CD4-positive, alpha-beta memory T cell (primary cell): Measurements from ENCODE around the gene LRRC8D. TPM values are rescaled to one million over a fixed set of nuclear protein-coding genes. Genes with fewer than 3 reads are reported as not detected.
"Not testable (repeated sequence)": the region's sequence is repeated elsewhere in the genome, so short reads cannot be mapped to it uniquely, and the experiment has no call there.

Experiments used
- CTCF ChIA-PET: fragments of 350-600 bp; sonication (Branson Sonifier 250); formaldehyde crosslinking; loops from one replicate; lab custom pipeline; 2021; ENCODE audit warnings: inconsistent platforms; ENCODE audit not compliant: partially characterized antibody; lab: Charles Lee
- POLR2A ChIA-PET: fragments of 350-600 bp; sonication (Branson Sonifier 250); formaldehyde crosslinking; loops from one replicate; lab custom pipeline; 2021; ENCODE audit not compliant: partially characterized antibody; lab: Charles Lee
- DNase-seq, 5 donors: peaks; one replicate each; pipeline versions ENCODE4 v3.0.0 to v3.0.0-alpha.2; 2020 to 2022; ENCODE audit warnings: mixed read lengths in 1 of 5
- H3K27ac ChIP-seq: one replicate; pipeline ENCODE4 v1.7.0; 2013; ENCODE audit warnings: low read depth, low read length
- H3K27me3 ChIP-seq: 2 replicates; pipeline ENCODE4 v1.7.0; 2013; ENCODE audit warnings: mild to moderate bottlenecking, low read length, moderate library complexity; ENCODE audit not compliant: insufficient read depth
- H3K36me3 ChIP-seq: 2 replicates; pipeline ENCODE4 v1.7.0; 2013; ENCODE audit warnings: mild to moderate bottlenecking, low read length, moderate library complexity; ENCODE audit not compliant: insufficient read depth
- H3K4me1 ChIP-seq: 2 replicates; pipeline ENCODE4 v1.7.0; 2013; ENCODE audit warnings: mild to moderate bottlenecking, low read length, moderate library complexity; ENCODE audit not compliant: insufficient read depth
- H3K4me3 ChIP-seq, 2 donors: one replicate each; pipeline ENCODE4 v1.7.0; 2013; ENCODE audit warnings: low read length in 2 of 2, mild to moderate bottlenecking in 1 of 2
- H3K9me3 ChIP-seq, 2 donors: one replicate each; pipeline ENCODE4 v1.7.0; 2013; ENCODE audit warnings: low read length in 2 of 2, control low read depth in 1 of 2; ENCODE audit not compliant: control insufficient read depth in 1 of 2
- H3K27ac Mint-ChIP-seq, 7 donors: one replicate each; pipeline ENCODE4 v1.8.0; 2020 to 2021; ENCODE audit warnings: mixed read lengths in 7 of 7, mild to moderate bottlenecking in 6 of 7, inconsistent platforms in 3 of 7, moderate library complexity in 3 of 7
- H3K27me3 Mint-ChIP-seq, 2 donors: one replicate each; pipeline ENCODE4 v1.8.0; 2020 to 2021; ENCODE audit warnings: mixed read lengths in 2 of 2
- H3K36me3 Mint-ChIP-seq, 2 donors: one replicate each; pipeline ENCODE4 v1.8.0; 2020 to 2021; ENCODE audit warnings: mixed read lengths in 2 of 2, inconsistent platforms in 1 of 2, mild to moderate bottlenecking in 1 of 2
- H3K4me1 Mint-ChIP-seq, 4 donors: one replicate each; pipeline ENCODE4 v1.8.0; 2020 to 2021; ENCODE audit warnings: mixed read lengths in 4 of 4, mild to moderate bottlenecking in 1 of 4
- H3K4me3 Mint-ChIP-seq, 8 donors: one replicate each; pipeline ENCODE4 v1.8.0; 2020 to 2021; ENCODE audit warnings: mixed read lengths in 8 of 8, mild to moderate bottlenecking in 7 of 8, moderate library complexity in 6 of 8, inconsistent platforms in 3 of 8
- H3K9me3 Mint-ChIP-seq, 8 donors: one replicate each; pipeline ENCODE4 v1.8.0; 2020 to 2021; ENCODE audit warnings: mixed read lengths in 8 of 8, mild to moderate bottlenecking in 5 of 8, inconsistent platforms in 3 of 8, moderate library complexity in 1 of 8
- intact Hi-C: fragments of 100-400 bp; cut with micrococcal nuclease; formaldehyde crosslinking; loops from one replicate; pipeline ENCODE4 v1.15.1; 2023
- polyA plus RNA-seq, 2 donors: library from polyadenylated mRNA; unstranded; fragments of 300-500 nt; fragmentation: Illumina TruSeq; gene quantifications; one replicate each; pipeline ENCODE4 v1.2.3, GENCODE V29; 2021
- total RNA-seq, 2 experiments: library from RNA; stranded (reverse); gene quantifications; one replicate each; pipeline ENCODE4 v1.2.3, GENCODE V29; 2021

The LRRC8D gene
- total and polyA plus RNA-seq, 4 experiments from 2014 or later, result 56.8 to 72.7 (median 66.6) TPM

GRCh38 chr1:89781494-89782126, 39.2 kb upstream of the LRRC8D start:
- CTCF ChIA-PET, result interaction anchor here (0.7 to 3.2 kb wide), 10 partner anchors 13 to 298 kb away, joined by 3 to 21 read pairs (median 4); no protein-coding TSS in a partner anchor
- peak; percentile 39 to 79 (median 53) for DNase-seq
- Histone ChIP-seq H3K4me1 (peaks cover 18% of the 10 kb centered on the region), H3K4me3 (no peak overlapping the region), H3K9me3 (no peaks in the 10 kb centered on the region), H3K27ac (no peak overlapping the region), H3K36me3 (no peaks in the 10 kb centered on the region), H3K27me3 (no peaks in the 10 kb centered on the region)
- Mint-ChIP-seq H3K4me3 (peak overlapping the region in 7 of 8 donors; percentile 15 to 71 (median 51)), H3K4me1 (peaks cover 17 to 22% (median 19%) of the 10 kb centered on the region in 4 donors), H3K36me3 (no peaks in the 10 kb centered on the region), H3K9me3 (peaks cover 0 to 2% (median 0%) of the 10 kb centered on the region in 8 donors), H3K27ac (peak overlapping the region in 5 of 7 donors; percentile 43 to 87 (median 76)), H3K27me3 (no peaks in the 10 kb centered on the region)
- intact Hi-C loops, result loop anchor here (2.0 kb wide), 1 partner anchor 23 kb away; no protein-coding TSS in a partner anchor
- POLR2A ChIA-PET, result interaction anchor here (0.9 to 1.2 kb wide), 2 partner anchors 14 to 18 kb away, joined by 4 read pairs; no protein-coding TSS in a partner anchor

- Mint-ChIP-seq H3K27ac (no peak overlapping the region), H3K36me3 (no peaks in the 10 kb centered on the region), H3K9me3 (no peaks in the 10 kb centered on the region), H3K4me1 (peaks cover 6 to 9% (median 8%) of the 10 kb centered on the region in 4 donors), H3K4me3 (no peak overlapping the region), H3K27me3 (peaks cover 0 to 1% of the 10 kb centered on the region in 2 donors)
- no peaks in the 10 kb centered on the region for H3K9me3 ChIP-seq
- no peaks in the 10 kb centered on the region for H3K36me3 ChIP-seq
- no peak for DNase-seq
- intact Hi-C loops, result no loop called here
- H3K4me1 ChIP-seq, result peaks cover 8% of the 10 kb centered on the region
- ChIA-PET CTCF (no interaction called here), POLR2A (no interaction called here)
- H3K4me3 ChIP-seq, result no peak overlapping the region
- no peak overlapping the region for H3K27ac ChIP-seq
- no peaks in the 10 kb centered on the region for H3K27me3 ChIP-seq
Measured at GRCh38 chr1:89786628-89787214, 34.1 kb upstream of the LRRC8D start.

- no peaks in the 10 kb centered on the region for H3K4me1 ChIP-seq
- H3K4me3 ChIP-seq, result no peak overlapping the region
- H3K27me3 Mint-ChIP-seq, result peaks cover 0 to 1% of the 10 kb centered on the region in 2 donors
- ChIA-PET POLR2A (no interaction called here), CTCF (interaction anchor here (0.9 to 1.5 kb wide), 3 partner anchors 11 to 271 kb away, joined by 3 read pairs; no protein-coding TSS in a partner anchor)
- no peaks in the 10 kb centered on the region for H3K9me3 ChIP-seq
- H3K36me3 Mint-ChIP-seq, result no peaks in the 10 kb centered on the region
- DNase-seq, result no peak
- H3K27me3 ChIP-seq, result no peaks in the 10 kb centered on the region
- intact Hi-C loops, result no loop called here
- H3K27ac Mint-ChIP-seq, result no peak overlapping the region
- H3K36me3 ChIP-seq, result no peaks in the 10 kb centered on the region
- no peak overlapping the region for H3K27ac ChIP-seq
- H3K9me3 Mint-ChIP-seq, result no peaks in the 10 kb centered on the region
- no peaks in the 10 kb centered on the region for H3K4me1 Mint-ChIP-seq
- H3K4me3 Mint-ChIP-seq, result no peak overlapping the region
Measured at GRCh38 chr1:89790592-89790991, 30.2 kb upstream of the LRRC8D start.

GRCh38 chr1:89791064-89791726, 29.6 kb upstream of the LRRC8D start:
- ChIA-PET POLR2A (no interaction called here), CTCF (interaction anchor here (0.9 to 1.5 kb wide), 3 partner anchors 11 to 271 kb away, joined by 3 read pairs; no protein-coding TSS in a partner anchor)
- Mint-ChIP-seq H3K27me3 (peaks cover 0 to 1% of the 10 kb centered on the region in 2 donors), H3K4me3 (no peak overlapping the region), H3K36me3 (no peaks in the 10 kb centered on the region), H3K27ac (peak overlapping the region in 1 of 7 donors; percentile 43), H3K9me3 (no peaks in the 10 kb centered on the region), H3K4me1 (no peaks in the 10 kb centered on the region)
- intact Hi-C loops, result no loop called here
- no peak overlapping the region for H3K27ac ChIP-seq
- H3K4me3 ChIP-seq, result no peak overlapping the region
- H3K27me3 ChIP-seq, result no peaks in the 10 kb centered on the region
- no peaks in the 10 kb centered on the region for H3K9me3 ChIP-seq
- no peaks in the 10 kb centered on the region for H3K4me1 ChIP-seq
- DNase-seq, result no peak
- H3K36me3 ChIP-seq, result no peaks in the 10 kb centered on the region

- POLR2A ChIA-PET, result no interaction called here
- no peaks in the 10 kb centered on the region for H3K36me3 Mint-ChIP-seq
- DNase-seq, result no peak
- Histone ChIP-seq H3K36me3 (no peaks in the 10 kb centered on the region), H3K4me3 (no peak overlapping the region), H3K9me3 (no peaks in the 10 kb centered on the region), H3K27ac (no peak overlapping the region), H3K4me1 (no peaks in the 10 kb centered on the region), H3K27me3 (no peaks in the 10 kb centered on the region)
- H3K4me1 Mint-ChIP-seq, result no peaks in the 10 kb centered on the region
- H3K27me3 Mint-ChIP-seq, result no peaks in the 10 kb centered on the region
- no peaks in the 10 kb centered on the region for H3K9me3 Mint-ChIP-seq
- H3K27ac Mint-ChIP-seq, result no peak overlapping the region
- no peak overlapping the region for H3K4me3 Mint-ChIP-seq
- intact Hi-C loops, result no loop called here
- CTCF ChIA-PET, result interaction anchor here (0.7 kb wide), 1 partner anchor 32 kb away, joined by 4 read pairs; no protein-coding TSS in a partner anchor
Measured at GRCh38 chr1:89794406-89794805, 26.4 kb upstream of the LRRC8D start.

- H3K27ac Mint-ChIP-seq, H3K36me3 ChIP-seq, H3K27me3 ChIP-seq, H3K36me3 Mint-ChIP-seq, H3K27ac ChIP-seq, H3K4me3 Mint-ChIP-seq, H3K27me3 Mint-ChIP-seq, H3K4me1 ChIP-seq, H3K4me3 ChIP-seq, DNase-seq, intact Hi-C loops, H3K9me3 Mint-ChIP-seq, POLR2A ChIA-PET, H3K4me1 Mint-ChIP-seq, H3K9me3 ChIP-seq, CTCF ChIA-PET: not testable (repeated sequence)
Measured at GRCh38 chr1:89795571-89795970, 25.3 kb upstream of the LRRC8D start.

- H3K27ac ChIP-seq, H3K9me3 ChIP-seq, H3K4me3 ChIP-seq, POLR2A ChIA-PET, H3K27me3 Mint-ChIP-seq, H3K4me1 Mint-ChIP-seq, H3K36me3 Mint-ChIP-seq, H3K27me3 ChIP-seq, H3K27ac Mint-ChIP-seq, H3K9me3 Mint-ChIP-seq, H3K4me3 Mint-ChIP-seq, CTCF ChIA-PET, DNase-seq, H3K36me3 ChIP-seq, H3K4me1 ChIP-seq, intact Hi-C loops: not testable (repeated sequence)
Measured at GRCh38 chr1:89797876-89798275, 23.0 kb upstream of the LRRC8D start.
